Measurements from ENCODE around the gene STK17A. TPM values are rescaled to one million over a fixed set of nuclear protein-coding genes. Genes with fewer than 3 reads are reported as not detected.

The STK17A gene
- 26.5 TPM for total RNA-seq
- long read RNA-seq, transcript STK17A-201 (7 exons, 3,368 nt), result major isoform, 71 of 80 reads
- long read RNA-seq, partial matches to known transcripts, result 5 of 80 reads
- long read RNA-seq, other reads (novel, unspliced or antisense), result 4 of 80 reads

DNA sequence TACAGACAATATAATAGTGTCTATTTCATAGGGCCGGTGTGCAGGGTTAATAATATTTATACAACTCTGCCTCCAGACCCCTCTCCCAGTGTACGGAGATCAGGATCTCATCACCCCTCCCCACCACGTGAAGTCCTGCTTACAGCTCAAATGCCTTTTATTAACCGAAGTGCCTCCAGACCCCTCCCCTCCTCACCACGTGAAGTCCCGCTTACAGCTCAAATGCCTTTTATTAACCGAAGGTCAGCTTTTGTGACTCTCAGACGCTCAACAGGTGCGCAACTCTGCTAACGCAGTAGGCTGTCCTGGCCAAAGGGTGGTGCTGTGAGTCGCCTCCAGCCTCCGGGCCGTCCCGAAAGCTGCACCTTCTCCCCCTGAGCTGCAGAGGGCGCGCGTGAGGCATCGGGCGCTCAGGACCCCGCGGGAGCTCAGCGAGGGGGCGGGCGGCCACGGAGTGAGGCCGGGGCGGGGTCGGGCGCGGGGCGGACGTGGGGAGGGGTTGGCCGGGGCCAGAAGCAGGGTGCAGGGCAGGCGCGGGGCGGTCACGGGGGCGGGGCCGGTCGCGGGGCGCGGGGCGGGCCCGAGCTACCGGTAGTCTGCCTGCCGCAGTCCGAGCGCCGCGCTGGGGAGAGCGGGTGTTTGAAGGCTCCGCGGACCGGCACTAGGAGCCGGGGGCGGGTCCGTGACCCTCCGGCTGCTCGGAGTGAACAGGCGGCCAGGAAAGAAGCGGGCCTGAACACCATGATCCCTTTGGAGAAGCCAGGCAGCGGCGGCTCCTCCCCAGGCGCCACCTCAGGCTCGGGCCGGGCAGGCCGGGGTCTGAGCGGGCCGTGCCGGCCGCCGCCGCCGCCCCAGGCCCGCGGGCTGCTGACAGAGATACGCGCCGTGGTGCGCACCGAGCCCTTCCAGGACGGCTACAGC, at the start of gene STK17A:
STK17A (plus strand) TSS at position 606 of the 921 bp plus-strand sequence; CDS start at position 742, 136 bp downstream.
- intact Hi-C loops (cut with micrococcal nuclease), result loop anchor here (5.0 kb wide), 1 partner anchor 120 kb away; no protein-coding TSS in a partner anchor
- DNase-seq, result peak; percentile 94
- ATAC-seq, result peak; percentile 96

DNA sequence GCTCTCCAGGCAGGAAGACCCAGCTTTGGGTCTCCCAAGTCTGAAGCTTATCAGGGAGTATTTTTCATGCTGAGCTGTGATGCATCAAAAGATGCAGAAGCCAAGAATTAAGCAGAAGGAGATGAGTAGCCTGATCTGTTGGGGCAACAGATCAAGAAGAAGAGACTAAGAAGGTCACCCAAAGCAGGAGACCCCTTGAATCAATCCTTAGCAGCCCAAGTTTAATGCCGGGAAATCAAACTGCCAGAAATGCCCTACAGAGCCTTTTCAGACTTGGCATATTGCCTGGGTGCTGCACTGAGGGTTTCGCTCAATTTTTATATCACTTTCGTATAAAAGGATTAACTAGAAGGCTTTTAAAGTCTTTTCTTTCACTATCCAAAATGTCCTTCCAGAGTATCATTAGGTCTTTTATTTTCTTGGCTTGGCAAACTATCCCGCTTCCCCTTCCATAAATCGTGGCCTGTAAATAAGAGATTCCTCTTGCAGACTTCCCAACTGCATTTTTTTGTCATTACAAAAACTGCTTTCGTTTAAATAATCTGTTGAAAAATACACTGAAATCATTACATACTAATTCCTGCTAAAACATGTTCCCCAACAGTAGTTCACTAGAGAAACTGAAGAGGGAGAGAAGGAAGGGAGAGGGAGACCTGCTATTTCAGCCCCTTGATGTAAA, 49.0 kb upstream of the STK17A start:
- DNase-seq (no peak), ATAC-seq (no peak)
- intact Hi-C loops (cut with micrococcal nuclease), result no loop called here

DNA sequence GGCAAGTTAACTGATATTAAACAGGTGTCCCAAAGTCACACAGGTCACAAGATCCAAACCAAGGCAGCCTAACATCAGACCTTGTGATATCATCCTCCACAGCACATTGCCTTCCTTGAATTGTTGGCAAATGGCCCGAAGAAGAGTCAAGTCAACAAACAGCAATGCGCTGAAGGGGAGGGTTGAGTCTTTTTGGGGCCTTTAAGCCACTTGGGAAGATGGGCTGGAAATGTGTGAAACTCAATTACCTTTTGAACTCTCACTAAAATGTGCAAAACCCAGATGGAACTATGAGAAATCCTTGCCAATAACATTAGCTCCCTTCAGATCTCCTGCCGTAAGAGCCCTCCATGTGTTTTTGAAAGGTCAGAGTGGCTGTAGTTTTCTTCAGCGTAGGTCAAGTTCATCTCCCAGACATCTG, 47.9 kb upstream of the STK17A start:
- DNase-seq (no peak), ATAC-seq (peak; percentile 30)
- intact Hi-C loops (cut with micrococcal nuclease), result no loop called here

DNA sequence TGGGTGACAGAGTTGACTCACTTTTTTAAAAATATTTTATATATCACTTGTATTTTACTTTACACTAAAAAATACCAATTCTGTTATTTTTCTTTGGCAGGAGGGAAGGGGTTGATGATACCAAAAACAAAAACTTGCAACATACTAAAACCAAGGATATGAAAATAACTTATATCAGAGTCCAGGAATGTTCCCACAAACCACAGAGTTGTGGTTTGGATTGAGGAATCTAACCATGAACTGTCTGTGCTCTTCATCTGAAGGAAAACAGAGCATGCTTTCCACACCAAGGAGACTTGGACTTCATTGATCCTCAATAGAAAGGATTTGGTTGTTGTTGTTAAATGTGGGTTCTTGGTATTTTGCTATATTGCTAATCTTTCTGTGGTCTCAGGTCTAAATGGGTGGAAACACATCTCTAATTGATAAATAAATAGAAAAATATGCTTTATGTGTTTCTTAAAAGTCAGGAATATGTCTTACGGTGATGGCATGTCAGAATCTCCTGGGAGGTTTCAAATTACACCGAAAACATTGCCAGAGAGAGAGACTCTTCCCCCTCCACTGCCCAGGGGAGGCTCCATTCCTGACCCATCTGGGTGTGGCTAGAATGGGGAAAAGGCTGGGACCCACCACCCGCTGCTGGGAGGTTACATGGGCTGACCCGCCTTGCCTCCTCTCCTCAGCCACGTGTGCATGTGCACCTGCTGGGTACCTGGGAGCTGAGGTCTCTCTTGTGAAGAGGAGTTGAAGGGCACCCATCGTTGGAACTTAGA, 46.9 kb upstream of the STK17A start:
- ATAC-seq (peak; percentile 20), DNase-seq (no peak)
- intact Hi-C loops (cut with micrococcal nuclease), result no loop called here

DNA sequence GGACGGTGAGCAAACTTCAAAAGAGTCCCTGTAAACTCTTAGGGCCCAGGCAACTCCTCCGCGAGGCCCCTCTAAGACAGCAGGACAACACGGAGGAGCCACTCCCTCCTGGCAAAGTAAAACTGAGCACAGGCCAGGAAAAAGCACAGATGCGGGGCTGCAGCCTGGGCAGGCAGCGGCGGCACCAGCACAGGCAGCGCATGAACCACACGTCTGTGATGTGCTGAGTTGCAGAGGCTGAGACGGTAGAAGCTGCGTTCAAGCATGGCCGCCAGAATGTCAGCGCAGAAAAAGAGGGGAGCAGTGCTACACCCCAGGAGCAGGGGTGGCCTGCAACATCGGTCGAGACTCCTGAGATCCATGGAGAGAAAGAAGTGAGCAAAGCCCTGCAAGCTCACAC, 46.1 kb upstream of the STK17A start:
- no peak for DNase-seq
- intact Hi-C loops (cut with micrococcal nuclease), result no loop called here
- no peak for ATAC-seq

DNA sequence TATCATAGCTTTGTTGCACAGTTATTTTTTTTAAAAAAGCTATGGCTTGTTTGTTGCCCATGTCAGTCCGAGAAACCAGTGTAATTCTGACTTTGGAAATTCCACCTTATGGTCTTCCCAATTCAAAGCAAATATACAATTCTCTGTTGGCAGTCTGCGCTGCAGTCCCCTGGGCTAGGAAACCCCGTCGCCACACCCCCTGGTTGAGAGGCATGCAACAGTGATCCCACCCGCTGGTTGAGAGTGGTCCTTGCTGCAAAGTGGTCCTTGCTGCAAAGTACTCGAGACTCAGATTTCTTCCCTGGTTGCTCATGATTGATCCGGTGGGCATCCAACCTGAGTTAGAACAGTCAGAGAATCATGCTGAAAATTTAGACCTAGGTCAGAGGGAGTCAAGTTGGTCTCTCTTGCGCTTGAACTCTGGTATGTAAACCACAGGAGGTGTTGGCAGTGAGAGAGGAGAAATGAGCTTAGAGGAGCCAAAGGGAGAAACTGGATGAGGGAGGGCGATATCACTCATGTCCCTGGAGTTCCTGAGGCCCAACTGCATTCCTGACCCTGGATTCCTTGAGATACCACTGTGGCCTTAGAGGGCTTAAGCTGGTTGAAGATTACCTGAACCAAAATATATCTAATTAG, 45.0 kb upstream of the STK17A start:
- DNase-seq (no peak), ATAC-seq (peak; percentile 50)
- intact Hi-C loops (cut with micrococcal nuclease), result no loop called here

DNA sequence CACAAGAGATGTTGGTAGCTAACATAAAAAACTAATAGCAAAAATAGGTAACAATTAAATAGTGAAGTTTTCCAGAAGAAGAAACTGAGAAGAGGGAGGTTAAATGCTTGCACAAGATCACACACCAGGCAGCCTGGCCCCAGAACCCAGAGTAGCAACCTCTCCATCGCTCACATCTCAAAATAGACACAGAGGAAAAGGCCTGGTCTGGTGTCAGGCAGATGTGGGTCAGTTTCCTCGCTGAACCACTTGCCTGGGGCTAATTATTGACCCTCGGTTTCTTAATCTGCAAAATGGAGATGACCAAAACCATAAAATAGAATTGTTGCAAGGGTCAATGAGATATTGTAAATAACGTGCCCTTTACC, 44.5 kb upstream of the STK17A start:
- ATAC-seq (peak; percentile 71), DNase-seq (no peak)
- intact Hi-C loops (cut with micrococcal nuclease), result no loop called here

DNA sequence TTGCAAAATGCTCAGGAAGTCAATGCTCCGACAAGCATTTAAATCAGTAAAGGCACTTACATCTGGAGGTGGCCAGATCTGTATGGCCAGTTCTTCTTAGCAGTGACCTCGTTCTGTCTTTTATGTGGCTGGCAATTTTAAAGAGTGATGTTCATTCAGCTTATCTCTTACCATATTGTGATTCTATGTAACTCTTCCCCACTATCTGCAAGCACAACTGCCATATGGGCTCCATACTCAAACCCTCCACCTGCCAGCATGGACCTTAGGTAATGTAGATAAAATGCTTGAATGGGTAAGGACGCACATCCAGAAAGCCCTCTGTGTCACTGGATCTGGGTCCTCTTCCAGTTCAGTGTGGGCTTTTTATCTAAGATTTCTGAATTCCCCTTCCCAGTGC, 42.4 kb upstream of the STK17A start:
- ATAC-seq, result no peak
- no peak for DNase-seq
- intact Hi-C loops (cut with micrococcal nuclease), result no loop called here

DNA sequence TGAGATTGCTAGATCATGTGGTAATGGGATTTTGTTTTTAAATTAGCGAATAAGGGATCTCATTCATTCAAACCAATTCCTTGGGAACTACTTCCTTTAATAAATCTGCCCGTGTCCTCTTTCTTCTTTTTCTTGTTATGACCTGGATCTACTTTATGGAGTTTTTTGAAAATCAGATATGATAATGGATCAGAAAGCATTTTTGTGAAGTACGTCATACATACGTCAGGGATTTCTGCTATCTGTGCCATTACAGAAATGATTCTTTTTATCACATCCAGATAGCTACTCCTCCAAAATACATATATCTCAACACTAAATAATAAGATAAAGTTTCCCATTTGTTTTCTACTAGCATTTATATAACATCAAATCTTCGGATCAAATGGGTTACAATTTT, 40.2 kb upstream of the STK17A start:
- no peak for ATAC-seq
- intact Hi-C loops (cut with micrococcal nuclease), result no loop called here
- no peak for DNase-seq

DNA sequence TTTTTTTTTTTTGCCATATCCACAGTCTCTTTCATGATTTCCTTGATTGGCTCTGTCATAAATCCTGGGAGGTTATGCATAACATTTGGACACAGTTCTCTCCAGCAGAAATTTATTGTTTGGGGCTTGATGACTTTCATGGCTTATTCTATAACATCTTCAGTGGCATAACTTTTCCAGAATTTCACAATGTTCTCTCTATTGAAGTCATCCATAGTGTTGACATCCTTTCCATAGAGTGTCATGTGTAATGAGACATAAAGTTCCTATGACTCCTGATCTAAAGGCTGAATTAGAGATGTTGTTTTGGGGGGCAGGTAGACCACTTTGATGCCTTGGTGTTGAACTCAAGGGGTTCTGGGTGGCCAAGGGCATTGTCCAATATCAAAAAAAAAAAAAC, 36.7 kb upstream of the STK17A start:
- ATAC-seq, result no peak

DNA sequence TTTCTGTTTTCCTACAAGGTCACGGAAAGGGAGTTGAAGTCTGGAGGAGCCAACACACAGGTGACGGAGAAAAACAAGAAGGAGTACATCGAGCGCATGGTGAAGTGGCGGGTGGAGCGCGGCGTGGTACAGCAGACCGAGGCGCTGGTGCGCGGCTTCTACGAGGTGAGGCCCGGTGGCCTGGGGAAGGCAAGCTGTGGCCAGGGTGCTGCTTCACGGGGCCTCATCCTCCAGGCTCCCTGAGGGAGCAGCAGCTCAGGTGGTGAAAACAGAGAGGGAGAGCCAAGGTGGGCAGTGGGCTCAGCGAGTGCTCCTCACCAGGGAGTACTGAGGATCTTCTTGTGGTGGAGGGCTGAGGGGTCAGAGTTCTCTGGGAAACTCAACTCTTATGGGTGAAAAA, 32.5 kb upstream of the STK17A start:
- DNase-seq, result no peak
- ATAC-seq, result no peak
- intact Hi-C loops (cut with micrococcal nuclease), result no loop called here

More for the DNA sequence above, 36.7 kb upstream of the STK17A start:
- DNase-seq, result no peak
- intact Hi-C loops (cut with micrococcal nuclease), result no loop called here

DNA sequence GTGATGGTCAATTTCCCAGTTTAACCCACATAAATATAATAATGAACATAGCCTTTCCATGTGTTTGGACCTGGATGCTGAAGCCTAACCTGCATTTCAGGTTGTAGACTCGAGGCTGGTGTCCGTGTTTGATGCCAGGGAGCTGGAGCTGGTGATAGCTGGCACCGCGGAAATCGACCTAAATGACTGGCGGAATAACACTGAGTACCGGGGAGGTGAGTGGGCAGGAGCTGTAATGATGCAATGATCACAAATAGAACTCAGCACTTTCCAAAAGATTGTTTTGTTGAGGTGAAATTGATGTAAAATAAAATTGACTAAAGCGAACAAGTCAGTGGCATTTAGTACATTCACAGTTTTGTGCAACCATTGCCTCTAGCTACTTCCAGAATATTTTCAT, 30.8 kb upstream of the STK17A start:
- DNase-seq (no peak), ATAC-seq (no peak)
- intact Hi-C loops (cut with micrococcal nuclease), result no loop called here

DNA sequence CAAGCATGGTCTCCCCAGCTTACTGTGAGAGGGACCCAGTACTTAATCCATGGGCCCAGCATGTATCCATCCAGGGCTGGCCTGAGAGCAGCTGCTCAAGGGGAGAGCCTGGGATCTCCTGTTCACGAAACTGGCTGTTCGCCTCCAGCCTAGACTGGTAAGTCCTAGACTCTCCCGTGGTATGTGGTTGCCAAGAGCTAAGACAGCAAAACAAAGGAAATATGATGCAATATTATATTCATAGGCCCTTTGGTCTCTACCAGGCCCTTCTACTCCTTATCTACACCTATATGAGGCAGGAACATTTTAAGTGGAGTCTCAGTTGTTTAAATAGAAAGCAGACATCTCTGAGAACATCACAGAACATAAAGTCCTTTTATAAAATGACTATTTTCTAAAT, 28.9 kb upstream of the STK17A start:
- ATAC-seq (peak; percentile 96), DNase-seq (peak; percentile 44)
- intact Hi-C loops (cut with micrococcal nuclease), result no loop called here

DNA sequence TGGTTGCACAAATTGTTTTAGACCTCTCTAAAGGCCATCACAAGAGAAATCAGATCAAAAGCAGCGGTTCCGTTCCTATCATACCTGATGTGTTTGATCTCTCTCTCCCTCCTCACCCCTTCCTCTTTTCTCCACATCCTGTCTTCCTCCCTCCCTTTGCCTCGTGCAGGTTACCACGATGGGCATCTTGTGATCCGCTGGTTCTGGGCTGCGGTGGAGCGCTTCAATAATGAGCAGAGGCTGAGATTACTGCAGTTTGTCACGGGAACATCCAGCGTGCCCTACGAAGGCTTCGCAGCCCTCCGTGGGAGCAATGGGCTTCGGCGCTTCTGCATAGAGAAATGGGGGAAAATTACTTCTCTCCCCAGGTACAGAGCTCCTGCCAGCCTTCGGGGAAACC, 28.5 kb upstream of the STK17A start:
- DNase-seq (no peak), ATAC-seq (peak; percentile 20)
- intact Hi-C loops (cut with micrococcal nuclease), result no loop called here

DNA sequence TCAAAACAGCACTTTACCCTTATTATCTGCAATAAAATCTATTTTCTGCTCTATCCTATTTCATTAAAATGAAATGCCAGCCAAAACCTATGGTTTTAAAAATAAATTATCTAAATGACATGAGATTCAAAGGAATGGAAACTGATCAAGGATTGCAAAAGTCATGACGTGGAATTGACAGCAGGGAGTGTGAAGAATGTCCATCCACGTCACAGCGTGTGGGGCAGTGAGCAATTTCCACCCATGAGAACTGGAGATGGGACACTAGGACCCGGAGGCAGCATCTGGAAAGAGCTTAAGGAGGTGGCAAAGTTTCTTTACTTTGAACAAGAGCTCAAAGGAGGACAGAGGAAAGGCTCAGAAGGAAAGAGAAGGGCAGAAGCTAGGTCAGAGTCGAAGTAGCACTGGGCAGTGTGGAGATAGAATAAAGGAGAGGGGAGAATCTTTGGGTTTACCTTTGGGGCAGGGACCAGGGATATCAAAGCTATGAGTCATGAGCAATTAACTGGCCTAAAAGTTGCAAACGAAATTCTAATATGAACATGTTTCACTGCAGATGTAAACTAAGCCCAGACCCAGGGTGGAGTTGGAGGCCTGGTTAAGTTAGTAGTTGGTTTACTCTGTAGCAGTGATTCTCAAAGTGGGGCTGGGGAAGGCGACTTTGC, 24.9 kb upstream of the STK17A start:
- ATAC-seq, result no peak
- intact Hi-C loops (cut with micrococcal nuclease), result no loop called here

DNA sequence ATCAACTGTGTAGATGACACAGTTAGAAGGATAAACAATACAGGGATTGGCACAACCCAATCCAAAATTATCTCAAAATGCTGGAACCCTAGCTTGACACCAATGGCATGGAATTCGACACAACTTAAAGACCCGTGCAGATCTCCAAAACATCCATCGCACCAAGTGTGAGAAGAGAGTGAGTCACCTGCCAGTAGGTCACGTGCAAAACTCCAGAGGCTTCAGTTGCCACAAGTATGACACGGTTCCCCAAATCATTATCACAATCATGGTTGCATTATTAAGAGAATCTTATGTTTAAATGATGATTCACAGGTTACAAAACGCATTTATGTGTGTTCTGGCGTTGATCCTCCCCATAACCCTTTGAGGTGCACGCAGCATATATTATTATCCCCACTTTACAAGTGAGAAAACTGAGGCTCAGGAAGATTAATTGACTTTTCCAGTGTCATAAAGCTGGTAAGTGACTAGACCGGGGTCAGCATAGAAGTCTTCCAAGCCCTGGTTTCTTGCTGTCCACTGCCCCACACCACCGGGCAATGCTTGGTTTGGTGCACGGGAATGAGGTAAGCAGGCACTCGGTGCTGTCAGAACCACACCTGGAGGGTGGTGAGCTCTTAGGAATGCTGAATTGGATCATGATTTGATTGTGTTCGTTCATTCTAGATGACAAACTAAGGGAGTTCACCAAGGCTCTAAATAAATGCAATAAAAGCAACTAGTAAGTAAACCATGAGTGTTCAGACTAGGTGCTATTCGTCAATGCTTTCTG, 23.6 kb upstream of the STK17A start:
- ATAC-seq (no peak), DNase-seq (no peak)
- intact Hi-C loops (cut with micrococcal nuclease), result no loop called here

More for the DNA sequence above, 24.9 kb upstream of the STK17A start:
- no peak for DNase-seq

DNA sequence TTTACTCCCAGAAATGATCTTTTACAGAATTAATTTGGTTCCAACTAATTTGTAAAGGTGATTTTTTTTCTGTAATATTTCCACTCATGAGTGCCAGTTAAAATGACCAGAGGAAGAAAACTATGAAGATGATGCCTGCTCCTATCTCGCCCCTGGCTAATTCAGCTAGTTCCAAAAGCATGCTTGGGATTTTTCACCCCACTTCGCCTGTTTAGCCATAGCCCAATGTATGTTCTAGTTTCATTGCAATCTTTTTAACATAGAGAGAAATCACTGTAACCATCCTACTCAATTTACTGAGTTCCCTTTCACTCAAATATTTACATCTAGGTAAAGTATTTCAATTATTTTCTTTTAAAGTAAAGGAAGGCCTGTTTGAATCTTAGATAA, 23.0 kb upstream of the STK17A start:
- intact Hi-C loops (cut with micrococcal nuclease), result no loop called here
- no peak for DNase-seq
- ATAC-seq, result no peak

All from left ventricle myocardium superior (tissue), 1 donor.